Smooth muscle cell of the pulmonary artery (primary cell): ENCODE measurements around the gene OR52E6. TPM values are rescaled to one million over a fixed set of nuclear protein-coding genes. Genes with fewer than 3 reads are reported as not detected.

Experiments
- total RNA-seq: library from RNA; depleted of rRNA; stranded (reverse); fragments of >200 nt; gene quantifications from 2 replicates; pipeline ENCODE4 v1.2.3, GENCODE V29; 2014

The OR52E6 gene
- not detected in 2 replicates for total RNA-seq

DNA sequence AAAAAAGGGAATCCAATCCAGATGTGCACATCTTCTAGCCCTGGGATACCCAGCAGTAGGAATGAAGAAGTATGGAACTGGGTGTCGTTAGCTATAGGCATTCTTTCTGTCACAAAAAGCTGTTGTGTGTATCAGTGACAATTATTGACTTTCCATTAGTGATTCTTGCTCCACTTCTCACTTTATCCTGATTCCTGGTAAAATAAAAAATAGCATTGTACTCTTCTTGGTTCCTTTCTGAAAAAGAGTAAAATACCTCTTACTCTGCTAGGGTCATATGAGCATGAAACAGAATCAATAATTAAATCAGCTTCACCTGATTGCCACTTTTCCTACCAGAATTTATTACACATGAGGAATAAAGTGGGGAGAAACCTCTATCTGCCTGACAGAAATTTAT is at the start of gene OR52E6:
Gene OR52E6, minus strand, starts transcription at position 101 of the 400 bp plus-strand sequence. Its CDS starts 0 bp downstream, at position 101.

DNA sequence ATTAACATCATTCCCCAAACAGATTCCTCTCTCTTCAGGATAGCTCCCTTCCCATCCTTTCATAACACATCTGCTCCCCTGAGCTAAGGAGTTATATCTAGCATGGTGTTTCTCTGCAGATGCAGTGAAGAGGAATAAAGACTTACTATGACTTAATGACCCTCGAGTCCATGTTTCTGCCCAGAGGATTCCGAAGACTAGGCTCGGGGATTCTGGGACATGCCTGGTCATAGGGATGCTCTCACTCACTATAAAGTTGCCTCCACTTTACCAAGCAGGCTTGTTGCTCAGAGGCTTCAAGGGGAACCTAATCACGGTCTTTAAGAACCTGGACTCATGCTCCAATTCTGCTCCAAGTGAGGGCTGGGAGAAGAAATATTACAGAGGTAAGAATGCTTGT is 38.6 kb upstream of the OR52E6 start, which contains the start of gene OR52E4:
Gene OR52E4, plus strand, starts transcription at position 301 of the 400 bp plus-strand sequence. CDS start 3,664 bp downstream, outside the sequence.

GRCh38 chr11:5857590-5857989 is 15.9 kb upstream of the OR52E6 start, which contains the start of gene OR52E8:
OR52E8 (minus strand) TSS chr11:5857690; CDS start chr11:5857690, 0 bp downstream.

DNA sequence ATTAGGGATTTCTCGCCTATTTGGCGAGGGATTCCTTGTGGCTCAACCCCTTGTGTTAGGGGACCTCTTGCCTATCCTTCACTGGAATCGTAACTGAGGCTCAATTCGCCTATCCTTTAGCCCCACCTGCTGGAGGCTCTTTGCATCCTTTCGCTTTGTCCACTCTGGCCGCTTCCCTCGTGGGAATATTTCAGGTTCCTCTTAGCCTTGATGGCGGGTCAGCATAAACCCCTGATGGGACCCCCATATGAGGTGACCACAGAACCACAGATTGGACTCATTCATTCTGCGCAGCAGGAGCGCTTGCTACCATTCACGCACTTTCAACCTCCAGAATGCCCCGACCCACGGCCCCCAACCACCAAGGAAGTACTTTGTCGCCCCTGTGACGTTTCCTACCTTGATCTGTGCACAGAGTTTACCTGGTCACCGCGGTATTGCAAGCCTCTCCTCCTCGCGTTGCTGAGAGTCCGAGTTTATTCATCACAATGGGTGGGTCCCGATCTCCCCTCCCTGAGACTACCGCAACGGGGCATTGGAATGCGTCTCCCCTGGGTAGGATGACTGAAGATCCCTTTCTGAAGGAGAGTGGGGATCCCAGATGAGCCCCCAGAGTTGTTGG is 33.1 kb downstream of the OR52E6 start, which contains the start of gene OR52N2:
Gene OR52N2, plus strand, starts transcription at position 425 of the 622 bp plus-strand sequence. CDS start 11,412 bp downstream, outside the sequence.

DNA sequence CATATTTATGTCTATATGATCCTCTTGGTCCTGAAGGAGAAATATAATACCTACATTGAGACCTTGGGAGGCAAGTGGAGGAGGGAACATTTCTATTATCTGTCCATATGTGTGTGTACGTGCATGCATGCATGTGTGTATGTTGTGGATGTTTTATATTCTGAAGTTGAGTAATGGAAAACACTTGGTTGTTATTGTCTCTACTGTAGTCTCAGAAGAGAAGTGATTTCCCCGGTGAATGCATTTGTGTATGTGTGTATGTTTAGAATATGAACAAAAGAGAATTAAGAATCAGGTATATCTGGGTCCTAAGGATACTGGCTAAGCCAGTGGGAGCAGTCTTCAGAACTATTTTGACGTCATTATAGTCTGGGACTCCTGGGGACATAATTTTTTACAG is 50.5 kb downstream of the OR52E6 start, which contains the start of gene OR52N1:
Gene OR52N1, minus strand, starts transcription at position 101 of the 400 bp plus-strand sequence. CDS start 2,449 bp downstream, outside the sequence.

Other genes with a start within 250 kb of the OR52E6 start
- 3.0 and 5.1 TPM in 2 replicates for gene TRIM6, start 245.3 kb downstream of the OR52E6 start, total RNA-seq
- gene TRIM34, start 216.9 kb downstream of the OR52E6 start, total RNA-seq = 7.8 and 14.9 TPM in 2 replicates
- 28.7 and 41.6 TPM in 2 replicates for gene TRIM5, start 156.8 kb downstream of the OR52E6 start, total RNA-seq
- gene TRIM22, start 152.1 kb downstream of the OR52E6 start, total RNA-seq = 111 and 122 TPM in 2 replicates
- gene OR56B1, start 105.4 kb downstream of the OR52E6 start, total RNA-seq = not detected in 2 replicates
- not detected in 2 replicates for gene OR52N4, start 87.7 kb downstream of the OR52E6 start, total RNA-seq
- not detected in 2 replicates for gene OR52N5, start 58.5 kb downstream of the OR52E6 start, total RNA-seq
- not detected in 2 replicates for gene OR52N1, start 50.6 kb downstream of the OR52E6 start, total RNA-seq
- gene OR52N2, start 33.0 kb downstream of the OR52E6 start, total RNA-seq = not detected in 2 replicates
- gene OR52E8, start 15.8 kb upstream of the OR52E6 start, total RNA-seq = 0.13 TPM in 1 of 2 replicates, not detected in the other
- not detected in 2 replicates for gene OR52E4, start 38.7 kb upstream of the OR52E6 start, total RNA-seq
- gene OR52E5, start 51.3 kb upstream of the OR52E6 start, total RNA-seq = not detected in 2 replicates
- not detected in 2 replicates for gene OR56A3, start 100.4 kb upstream of the OR52E6 start, total RNA-seq
- gene OR56A5, start 126.6 kb upstream of the OR52E6 start, total RNA-seq = not detected in 2 replicates
- not detected in 2 replicates for gene OR52L1, start 145.1 kb upstream of the OR52E6 start, total RNA-seq
- gene OR56A4, start 165.0 kb upstream of the OR52E6 start, total RNA-seq = not detected in 2 replicates
- gene OR56A1, start 188.9 kb upstream of the OR52E6 start, total RNA-seq = not detected in 2 replicates